Measurements from ENCODE around the gene ATXN3.

Gene ATXN3

GRCh38 chr14:92010644-92011043 lies 95.7 kb downstream of the ATXN3 start:
- in situ Hi-C loops (cut with MboI; ENCODE audit: low sequenced_read_pairs), result no loop called here

- in situ Hi-C loops (cut with MboI; ENCODE audit: low sequenced_read_pairs), result no loop called here
Measured at GRCh38 chr14:92009604-92010003, 96.8 kb downstream of the ATXN3 start.

Data from HL-60/S4 treated with phorbol 12-myristate 13-acetate at 8.2 ng/mL for 4 days and 3 days (cell line).